ENCODE results near the gene LCE3B. TPM values are rescaled to one million over a fixed set of nuclear protein-coding genes. Genes with fewer than 3 reads are reported as not detected.

The LCE3B gene
- total and polyA plus RNA-seq, 10 of the 15 experiments (the other 5 are each of a cell fraction or from before 2014, with no cell fraction given) = not detected

GRCh38 chr1:152630596-152630995, 17.0 kb downstream of the LCE3B start (continued):
- TF ChIP-seq EZH2 (IDR thresholded peaks at IDR 0.05; ENCODE audit: borderline replicate concordance, control insufficient read depth, low read depth, low read length) = no peak

DNA sequence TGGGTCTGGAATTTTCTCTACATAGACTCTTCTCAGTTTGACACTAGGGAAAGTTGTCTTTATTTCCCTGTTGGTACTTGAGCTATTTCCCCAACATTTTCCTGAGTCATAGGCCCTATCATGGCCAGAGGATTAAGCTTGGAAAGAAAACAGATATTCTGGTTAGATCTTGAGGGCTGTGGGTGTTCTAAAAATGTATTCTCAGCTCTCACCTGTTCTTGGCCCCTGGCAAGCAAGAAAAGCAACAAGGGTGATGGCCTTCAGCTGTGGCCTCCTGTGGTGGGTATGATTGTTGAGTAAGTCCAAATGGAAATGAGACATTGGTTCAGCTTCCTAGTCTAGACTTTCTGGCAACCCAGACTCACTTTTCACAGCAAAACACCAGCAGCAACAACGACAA, 26.7 kb downstream of the LCE3B start:
- no peak for DNase-seq (ENCODE audit: low read depth, low spot score)
- no peak overlapping the region for H3K9ac ChIP-seq (ENCODE audit: control insufficient read depth, insufficient read depth, low read length)
- H4K20me1 ChIP-seq (ENCODE audit: control insufficient read depth, insufficient read depth) = no peaks in the 10 kb centered on the region
- no peaks in the 10 kb centered on the region for H3K9me3 ChIP-seq (replicated peaks; ENCODE audit: control insufficient read depth, insufficient read depth, low read length)
- ChIA-PET CTCF (interaction anchor here (1.2 to 5.8 kb wide), 3 partner anchors 13 to 286 kb away, joined by 3 to 24 read pairs (median 4); no protein-coding TSS in a partner anchor), POLR2A (no interaction called here), SMC1A (ENCODE audit: uncharacterized antibody, unreplicated experiment) (interaction anchor here (1.4 kb wide), 1 partner anchor 8 kb away, joined by 3 read pairs; no protein-coding TSS in a partner anchor), RAD21 (ENCODE audit: unreplicated experiment) (no interaction called here)
- H3K4me1 ChIP-seq (ENCODE audit: control insufficient read depth, insufficient read depth, low read length) = no peaks in the 10 kb centered on the region
- H3K79me2 ChIP-seq (ENCODE audit: control insufficient read depth, insufficient read depth, low read length) = no peaks in the 10 kb centered on the region
- no peak overlapping the region for H3K27ac ChIP-seq (ENCODE audit: control insufficient read depth, insufficient read depth)
- in situ Hi-C loops (cut with MboI) = no loop called here
- intact Hi-C loops (cut with micrococcal nuclease; ENCODE audit: unreplicated experiment) = no loop called here
- ATAC-seq = no peak
- TF ChIP-seq WRNIP1 (IDR thresholded peaks at IDR 0.05; ENCODE audit: borderline replicate concordance, low read depth, low read length) = no peak
- TF ChIP-seq MXI1 (IDR thresholded peaks at IDR 0.05; ENCODE audit: low read depth, low read length) = no peak
- WGBS (ENCODE audit: insufficient coverage, insufficient replicate concordance, low lambda C conversion rate, missing lambda C conversion rate) = 29% methylated on average over 1 of the region's 1 CpG
- FAIRE-seq = no peak
- H3K4me2 ChIP-seq (ENCODE audit: control insufficient read depth, insufficient read depth) = no peak overlapping the region
- H3K27me3 ChIP-seq (replicated peaks in 1 of 2; ENCODE audit: control insufficient read depth in 2 of 2, insufficient read depth in 2 of 2, low read length in 1 of 2) = no peaks in the 10 kb centered on the region
- BruUV-seq (replicated peaks) = no TSS peak
- H3K4me3 ChIP-seq = no peak overlapping the region
- no peaks in the 10 kb centered on the region for H3K36me3 ChIP-seq (ENCODE audit: control insufficient read depth in 2 of 2, insufficient read depth in 2 of 2, low read length in 1 of 2)
- no peak overlapping the region for H2AFZ ChIP-seq (ENCODE audit: control insufficient read depth, low read depth, low read length)

GRCh38 chr1:152643945-152644344, 30.3 kb downstream of the LCE3B start:
- Histone ChIP-seq H3K27ac (ENCODE audit: control insufficient read depth, insufficient read depth) (no peak overlapping the region), H4K20me1 (ENCODE audit: control insufficient read depth, insufficient read depth) (no peaks in the 10 kb centered on the region), H2AFZ (ENCODE audit: control insufficient read depth, low read depth, low read length) (no peak overlapping the region), H3K27me3 (replicated peaks in 1 of 2; ENCODE audit: control insufficient read depth in 2 of 2, insufficient read depth in 2 of 2, low read length in 1 of 2) (no peaks in the 10 kb centered on the region), H3K79me2 (ENCODE audit: control insufficient read depth, insufficient read depth, low read length) (no peaks in the 10 kb centered on the region), H3K36me3 (ENCODE audit: control insufficient read depth in 2 of 2, insufficient read depth in 2 of 2, low read length in 1 of 2) (no peaks in the 10 kb centered on the region), H3K4me2 (ENCODE audit: control insufficient read depth, insufficient read depth) (no peak overlapping the region), H3K4me1 (ENCODE audit: control insufficient read depth, insufficient read depth, low read length) (no peaks in the 10 kb centered on the region), H3K9me3 (replicated peaks; ENCODE audit: control insufficient read depth, insufficient read depth, low read length) (no peaks in the 10 kb centered on the region), H3K4me3 (no peak overlapping the region), H3K9ac (ENCODE audit: control insufficient read depth, insufficient read depth, low read length) (no peak overlapping the region)
- FAIRE-seq (no peak), ATAC-seq (no peak), DNase-seq (ENCODE audit: low read depth, low spot score) (no peak)
- ChIA-PET SMC1A (ENCODE audit: uncharacterized antibody, unreplicated experiment) (interaction anchor here (2.4 kb wide), 1 partner anchor 11 kb away, joined by 11 read pairs; no protein-coding TSS in a partner anchor), CTCF (interaction anchor here (5.8 kb wide), 1 partner anchor 10 kb away, joined by 24 read pairs; no protein-coding TSS in a partner anchor), POLR2A (no interaction called here), RAD21 (ENCODE audit: unreplicated experiment) (no interaction called here)
- in situ Hi-C loops (cut with MboI) = no loop called here
- intact Hi-C loops (cut with micrococcal nuclease; ENCODE audit: unreplicated experiment) = no loop called here
- no TSS peak for BruUV-seq (replicated peaks)
- 0% methylated on average over 3 of the region's 3 CpGs for WGBS (ENCODE audit: insufficient coverage, insufficient replicate concordance, low lambda C conversion rate, missing lambda C conversion rate)
- TF ChIP-seq EGR1 (IDR thresholded peaks at IDR 0.05; ENCODE audit: borderline replicate concordance in 1 of 2, low read depth in 2 of 2, low read length in 2 of 2) (no peak), TCF3 (IDR thresholded peaks at IDR 0.05; ENCODE audit: borderline replicate concordance, insufficient read depth, low read depth, low read length) (no peak), SMAD1 (IDR thresholded peaks at IDR 0.05; ENCODE audit: low read depth, partially characterized antibody) (no peak), HDGF (IDR thresholded peaks at IDR 0.05) (no peak), TBL1XR1 (IDR thresholded peaks at IDR 0.05; ENCODE audit: low read depth, low read length) (no peak), PML (IDR thresholded peaks at IDR 0.05; ENCODE audit: low read length) (no peak), HSF1 (IDR thresholded peaks at IDR 0.05; ENCODE audit: low read depth, low read length) (no peak), SP1 (IDR thresholded peaks at IDR 0.05; ENCODE audit: low read depth, low read length) (no peak), ZBED1 (IDR thresholded peaks at IDR 0.05; ENCODE audit: borderline replicate concordance) (no peak), FOXK2 (IDR thresholded peaks at IDR 0.05) (no peak), YBX1 (IDR thresholded peaks at IDR 0.05) (no peak)
- TF ChIP-seq, protein P1, sequence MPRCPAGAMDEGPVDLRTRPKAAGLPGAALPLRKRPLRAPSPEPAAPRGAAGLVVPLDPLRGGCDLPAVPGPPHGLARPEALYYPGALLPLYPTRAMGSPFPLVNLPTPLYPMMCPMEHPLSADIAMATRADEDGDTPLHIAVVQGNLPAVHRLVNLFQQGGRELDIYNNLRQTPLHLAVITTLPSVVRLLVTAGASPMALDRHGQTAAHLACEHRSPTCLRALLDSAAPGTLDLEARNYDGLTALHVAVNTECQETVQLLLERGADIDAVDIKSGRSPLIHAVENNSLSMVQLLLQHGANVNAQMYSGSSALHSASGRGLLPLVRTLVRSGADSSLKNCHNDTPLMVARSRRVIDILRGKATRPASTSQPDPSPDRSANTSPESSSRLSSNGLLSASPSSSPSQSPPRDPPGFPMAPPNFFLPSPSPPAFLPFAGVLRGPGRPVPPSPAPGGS (IDR thresholded peaks at IDR 0.05; ENCODE audit: borderline replicate concordance, insufficient read depth, low read depth, low read length, poor library complexity, severe bottlenecking) = no peak

All from GM12878 (cell line).